Ovary (tissue), 3 donors: ENCODE data around the gene ZNF646.

Experiments used
- CTCF ChIP-seq, 3 donors: fragments of 450-650 bp in 2 of 3; fragments of 200-600 bp in 1 of 3; IDR thresholded peaks; one replicate each; pipeline versions ENCODE4 v1.5.1 to v1.8.0; 2016 to 2022; ENCODE audit warnings: antibody characterized with exemption in 3 of 3, mild to moderate bottlenecking in 1 of 3
- POLR2A ChIP-seq: fragments of 450-650 bp; IDR thresholded peaks from one replicate; pipeline ENCODE4 v1.6.1; 2017; ENCODE audit warnings: antibody characterized with exemption, mild to moderate bottlenecking, moderate library complexity
- donor health status: DM: no; HTN: no; CAD: no.

- no peak for TF ChIP-seq CTCF (IDR thresholded peaks at IDR 0.05)
- no peak for TF ChIP-seq POLR2A
Observed at GRCh38 chr16:31131841-31132271, 57.6 kb downstream of the ZNF646 start.
